Measurements from ENCODE around the gene TRMT10B. TPM values are rescaled to one million over a fixed set of nuclear protein-coding genes. Genes with fewer than 3 reads are reported as not detected.

The TRMT10B gene
- total RNA-seq, 1 experiment from 2014 or later, result 5.7 TPM

- H4K91ac ChIP-seq (ENCODE audit: insufficient read length, low read depth, low read length), result no peak overlapping the region
- Mint-ChIP-seq H3K9me3 (no peaks in the 10 kb centered on the region), H3K36me3 (ENCODE audit: insufficient read depth in 1 of 3, low read depth in 3 of 3) (no peaks in the 10 kb centered on the region), H3K27me3 (ENCODE audit: low read depth) (peaks cover 33% of the 10 kb centered on the region), H3K4me3 (no peak overlapping the region), H3K4me1 (no peaks in the 10 kb centered on the region), H3K27ac (no peak overlapping the region)
- no peak overlapping the region for H3K18ac ChIP-seq (ENCODE audit: insufficient read length, low read depth, low read length)
- no peak overlapping the region for H2BK12ac ChIP-seq (ENCODE audit: insufficient read length, low read depth, low read length)
- H2AFZ ChIP-seq (ENCODE audit: low read length), result no peak overlapping the region
- TF ChIP-seq CTCF (conservative IDR thresholded peaks at IDR 0.05), result no peak
- no CpG with 5 or more reads among the region's 3 CpGs for WGBS (ENCODE audit: extremely low coverage, insufficient read length, low lambda C conversion rate)
- no peak overlapping the region for H2BK15ac ChIP-seq (ENCODE audit: low read depth, low read length)
- H4K20me1 ChIP-seq (ENCODE audit: control insufficient read depth, insufficient read depth, insufficient read length), result no peaks in the 10 kb centered on the region
- H3K4me2 ChIP-seq (ENCODE audit: insufficient read depth, insufficient read length, low read length), result no peak overlapping the region
- H3K56ac ChIP-seq (ENCODE audit: insufficient read length, low read depth, low read length), result no peak overlapping the region
- H3K4ac ChIP-seq (ENCODE audit: low read depth, low read length), result no peak overlapping the region
- no peaks in the 10 kb centered on the region for H3K79me1 ChIP-seq (ENCODE audit: insufficient read depth, low read depth, low read length, poor library complexity, severe bottlenecking)
- H3T11ph ChIP-seq (ENCODE audit: low read length), result no peak overlapping the region
- no peak overlapping the region for H4K5ac ChIP-seq (ENCODE audit: insufficient read length, low read depth, low read length)
- no peak for DNase-seq
- H2BK120ac ChIP-seq (ENCODE audit: low read depth, low read length, poor library complexity, severe bottlenecking), result no peak overlapping the region
- H3K9me3 ChIP-seq (ENCODE audit: control insufficient read depth, low read depth, low read length), result no peaks in the 10 kb centered on the region
- no peak overlapping the region for H3K9ac ChIP-seq (ENCODE audit: extremely low read depth, insufficient read length, low read length)
- no peaks in the 10 kb centered on the region for H3K27me3 ChIP-seq (ENCODE audit: insufficient read depth, low read length)
- H2BK5ac ChIP-seq (ENCODE audit: insufficient read length, low read length), result no peak overlapping the region
- no peak overlapping the region for H2AK5ac ChIP-seq (ENCODE audit: insufficient read length, low read length)
- H3K4me1 ChIP-seq (ENCODE audit: insufficient read depth, low read length), result no peaks in the 10 kb centered on the region
- no peak overlapping the region for H4K8ac ChIP-seq (replicated peaks; ENCODE audit: insufficient read length, low read depth, low read length)
- H3K23me2 ChIP-seq (ENCODE audit: insufficient read length, low read depth, low read length, poor library complexity, severe bottlenecking), result no peaks in the 10 kb centered on the region
- H3K23ac ChIP-seq (ENCODE audit: insufficient read length, low read depth, low read length), result no peak overlapping the region
- H2BK20ac ChIP-seq (ENCODE audit: low read depth, low read length, poor library complexity, severe bottlenecking), result no peak overlapping the region
- no peaks in the 10 kb centered on the region for H3K79me2 ChIP-seq (ENCODE audit: insufficient read depth, low read length)
- no peak overlapping the region for H3K27ac ChIP-seq (ENCODE audit: insufficient read length, low read depth, low read length)
- no peak overlapping the region for H3K14ac ChIP-seq (ENCODE audit: insufficient read depth, low read length)
These were observed 47.3 kb upstream of the TRMT10B start for GRCh38 chr9:37706290-37706689.
